ENCODE data around the gene TREML1.
"Not testable (repeated sequence)": the region's sequence is repeated elsewhere in the genome, so short reads cannot be mapped to it uniquely, and the experiment has no call there.

TREML1 gene

GRCh38 chr6:41136911-41137310 lies 17.2 kb downstream of the TREML1 start:
- no peak for DNase-seq

GRCh38 chr6:41135062-41135832 lies 18.9 kb downstream of the TREML1 start:
- no peak for DNase-seq

- no peak for DNase-seq
Observed at GRCh38 chr6:41132254-41132653, 21.9 kb downstream of the TREML1 start.

- no peak for DNase-seq
Observed at GRCh38 chr6:41125282-41125681, 28.9 kb downstream of the TREML1 start.

GRCh38 chr6:41122918-41123317 lies 31.2 kb downstream of the TREML1 start:
- DNase-seq, result no peak

GRCh38 chr6:41122373-41122772 lies 31.8 kb downstream of the TREML1 start:
- no peak for DNase-seq

- no peak for DNase-seq
Observed at GRCh38 chr6:41120058-41120457, 34.1 kb downstream of the TREML1 start.

GRCh38 chr6:41119508-41119907 lies 34.6 kb downstream of the TREML1 start:
- no peak for DNase-seq

- not testable (repeated sequence) for DNase-seq
Observed at GRCh38 chr6:41115027-41115426, 39.1 kb downstream of the TREML1 start.

GRCh38 chr6:41111017-41111416 lies 43.1 kb downstream of the TREML1 start:
- no peak for DNase-seq

- DNase-seq, result no peak
Observed at GRCh38 chr6:41103847-41104246, 50.3 kb downstream of the TREML1 start.

- DNase-seq, result no peak
Observed at GRCh38 chr6:41100871-41101287, 53.3 kb downstream of the TREML1 start.

All from stimulated activated CD8-positive, alpha-beta memory T cell treated with anti-CD3 and anti-CD28 coated beads, Interleukin-4, amount 100 ng/mL, for 48 hours (primary cell).